Suppressor macrophage treated with lipopolysaccharide for 1 hour (primary cell): ENCODE data around the gene KCTD15.

ENCODE experiments used
- DNase-seq, 3 donors: peaks; one replicate each; pipeline ENCODE4 v3.0.0-alpha.2; 2020 to 2022

KCTD15 gene

GRCh38 chr19:33796164-33796875, at the start of gene KCTD15:
Gene KCTD15 (plus strand): TSS chr19:33796870. CDS start chr19:33800455, 3,585 bp downstream.
- DNase-seq: peak; percentile 39 to 78 (median 61)

GRCh38 chr19:33747273-33747672, 49.4 kb upstream of the KCTD15 start:
- no peak for DNase-seq

GRCh38 chr19:33748231-33748630, 48.4 kb upstream of the KCTD15 start:
- no peak for DNase-seq

GRCh38 chr19:33749016-33749415, 47.7 kb upstream of the KCTD15 start:
- DNase-seq: no peak

- DNase-seq: no peak
Observed at GRCh38 chr19:33749619-33750175, 47.0 kb upstream of the KCTD15 start.

GRCh38 chr19:33750587-33751435, 45.9 kb upstream of the KCTD15 start:
- no peak for DNase-seq

GRCh38 chr19:33751436-33751770, 45.3 kb upstream of the KCTD15 start:
- DNase-seq: no peak

GRCh38 chr19:33752018-33752800, 44.5 kb upstream of the KCTD15 start:
- no peak for DNase-seq

GRCh38 chr19:33752945-33753344, 43.7 kb upstream of the KCTD15 start:
- no peak for DNase-seq

- DNase-seq: no peak
Observed at GRCh38 chr19:33754361-33754760, 42.3 kb upstream of the KCTD15 start.

- no peak for DNase-seq
Observed at GRCh38 chr19:33755099-33756035, 41.3 kb upstream of the KCTD15 start.

- no peak for DNase-seq
Observed at GRCh38 chr19:33756177-33756576, 40.5 kb upstream of the KCTD15 start.

- no peak for DNase-seq
Observed at GRCh38 chr19:33758541-33759013, 38.1 kb upstream of the KCTD15 start.

- no peak for DNase-seq
Observed at GRCh38 chr19:33759356-33759755, 37.3 kb upstream of the KCTD15 start.

- no peak for DNase-seq
Observed at GRCh38 chr19:33763633-33764371, 32.9 kb upstream of the KCTD15 start.

- no peak for DNase-seq
Observed at GRCh38 chr19:33766623-33767022, 30.0 kb upstream of the KCTD15 start.

- peak in 2 of 3 donors; percentile 18 to 42 for DNase-seq
Observed at GRCh38 chr19:33767898-33768413, 28.7 kb upstream of the KCTD15 start.

GRCh38 chr19:33769208-33769607, 27.5 kb upstream of the KCTD15 start:
- no peak for DNase-seq

GRCh38 chr19:33770107-33770506, 26.6 kb upstream of the KCTD15 start:
- no peak for DNase-seq

GRCh38 chr19:33771384-33772101, 25.1 kb upstream of the KCTD15 start:
- DNase-seq: peak; percentile 73 to 84 (median 81)
